ENCODE measurements around the gene ASTL. TPM values are rescaled to one million over a fixed set of nuclear protein-coding genes. Genes with fewer than 3 reads are reported as not detected.

The ASTL gene
- total RNA-seq, 1 donor from 2014 or later, result not detected

GRCh38 chr2:96153991-96154431, 15.7 kb upstream of the ASTL start:
- no peak overlapping the region for H3K27ac ChIP-seq (ENCODE audit: low read depth, low read length)
- H3K4me2 ChIP-seq (ENCODE audit: low read length), result no peak overlapping the region
- H4K20me1 ChIP-seq (ENCODE audit: insufficient read depth, low read length), result no peaks in the 10 kb centered on the region
- no peak for FAIRE-seq
- no peak overlapping the region for H3K27ac Mint-ChIP-seq (ENCODE audit: unreplicated experiment)
- no peaks in the 10 kb centered on the region for H3K36me3 Mint-ChIP-seq (ENCODE audit: low read depth, unreplicated experiment)
- H3K4me1 ChIP-seq (ENCODE audit: insufficient read depth, low read length), result peaks cover 8% of the 10 kb centered on the region
- no peaks in the 10 kb centered on the region for H3K36me3 ChIP-seq (ENCODE audit: insufficient read depth, low read length)
- no peak for DNase-seq (ENCODE audit: low read depth)
- no peaks in the 10 kb centered on the region for H3K4me1 Mint-ChIP-seq (ENCODE audit: low read depth, unreplicated experiment)
- H3K9ac ChIP-seq (ENCODE audit: low read length), result no peak overlapping the region
- no peaks in the 10 kb centered on the region for H3K9me3 ChIP-seq (ENCODE audit: insufficient read depth, low read depth, low read length)
- no peak overlapping the region for H2AFZ ChIP-seq (ENCODE audit: low read depth, low read length)
- no peaks in the 10 kb centered on the region for H3K79me2 ChIP-seq (ENCODE audit: insufficient read depth, low read length)
- H3K4me3 Mint-ChIP-seq (ENCODE audit: unreplicated experiment), result no peak overlapping the region
- H3K4me3 ChIP-seq (ENCODE audit: insufficient read depth, low read depth, low read length), result no peak overlapping the region
- H3K27me3 ChIP-seq (ENCODE audit: insufficient read depth, low read length), result no peaks in the 10 kb centered on the region
- H3K9me3 Mint-ChIP-seq (ENCODE audit: unreplicated experiment), result peaks cover 2% of the 10 kb centered on the region
- TF ChIP-seq CTCF (IDR thresholded peaks at IDR 0.05; ENCODE audit: insufficient read depth, low read depth, low read length) (no peak), EZH2 (IDR thresholded peaks at IDR 0.05; ENCODE audit: insufficient read depth, low read length) (no peak)
- peaks cover 63% of the 10 kb centered on the region for H3K27me3 Mint-ChIP-seq (ENCODE audit: low read depth, unreplicated experiment)

GRCh38 chr2:96153291-96153713, 15.0 kb upstream of the ASTL start:
- no peak overlapping the region for H3K9ac ChIP-seq (ENCODE audit: low read length)
- no peak overlapping the region for H2AFZ ChIP-seq (ENCODE audit: low read depth, low read length)
- Mint-ChIP-seq H3K4me1 (ENCODE audit: low read depth, unreplicated experiment) (peaks cover 1% of the 10 kb centered on the region), H3K9me3 (ENCODE audit: unreplicated experiment) (peaks cover 2% of the 10 kb centered on the region), H3K4me3 (ENCODE audit: unreplicated experiment) (no peak overlapping the region), H3K27ac (ENCODE audit: unreplicated experiment) (no peak overlapping the region), H3K27me3 (ENCODE audit: low read depth, unreplicated experiment) (peaks cover 58% of the 10 kb centered on the region), H3K36me3 (ENCODE audit: low read depth, unreplicated experiment) (no peaks in the 10 kb centered on the region)
- H3K36me3 ChIP-seq (ENCODE audit: insufficient read depth, low read length), result no peaks in the 10 kb centered on the region
- DNase-seq (ENCODE audit: low read depth), result no peak
- H3K4me2 ChIP-seq (ENCODE audit: low read length), result no peak overlapping the region
- no peaks in the 10 kb centered on the region for H4K20me1 ChIP-seq (ENCODE audit: insufficient read depth, low read length)
- no peak overlapping the region for H3K27ac ChIP-seq (ENCODE audit: low read depth, low read length)
- no peaks in the 10 kb centered on the region for H3K79me2 ChIP-seq (ENCODE audit: insufficient read depth, low read length)
- H3K27me3 ChIP-seq (ENCODE audit: insufficient read depth, low read length), result no peaks in the 10 kb centered on the region
- H3K4me3 ChIP-seq (ENCODE audit: insufficient read depth, low read depth, low read length), result no peak overlapping the region
- no peaks in the 10 kb centered on the region for H3K9me3 ChIP-seq (ENCODE audit: insufficient read depth, low read depth, low read length)
- H3K4me1 ChIP-seq (ENCODE audit: insufficient read depth, low read length), result peaks cover 14% of the 10 kb centered on the region
- FAIRE-seq, result no peak
- no peak for TF ChIP-seq EZH2 (IDR thresholded peaks at IDR 0.05; ENCODE audit: insufficient read depth, low read length)
- TF ChIP-seq CTCF (IDR thresholded peaks at IDR 0.05; ENCODE audit: insufficient read depth, low read depth, low read length), result no peak

GRCh38 chr2:96152304-96153161, 14.2 kb upstream of the ASTL start:
- FAIRE-seq, result no peak
- Histone ChIP-seq H4K20me1 (ENCODE audit: insufficient read depth, low read length) (no peaks in the 10 kb centered on the region), H3K4me3 (ENCODE audit: insufficient read depth, low read depth, low read length) (no peak overlapping the region), H3K27ac (ENCODE audit: low read depth, low read length) (no peak overlapping the region), H3K27me3 (ENCODE audit: insufficient read depth, low read length) (no peaks in the 10 kb centered on the region), H3K4me2 (ENCODE audit: low read length) (no peak overlapping the region), H2AFZ (ENCODE audit: low read depth, low read length) (no peak overlapping the region), H3K79me2 (ENCODE audit: insufficient read depth, low read length) (no peaks in the 10 kb centered on the region), H3K4me1 (ENCODE audit: insufficient read depth, low read length) (peaks cover 15% of the 10 kb centered on the region), H3K9ac (ENCODE audit: low read length) (no peak overlapping the region), H3K9me3 (ENCODE audit: insufficient read depth, low read depth, low read length) (no peaks in the 10 kb centered on the region), H3K36me3 (ENCODE audit: insufficient read depth, low read length) (no peaks in the 10 kb centered on the region)
- no peak for DNase-seq (ENCODE audit: low read depth)
- peaks cover 57% of the 10 kb centered on the region for H3K27me3 Mint-ChIP-seq (ENCODE audit: low read depth, unreplicated experiment)
- H3K4me3 Mint-ChIP-seq (ENCODE audit: unreplicated experiment), result peak overlapping the region; percentile 11
- peaks cover 2% of the 10 kb centered on the region for H3K9me3 Mint-ChIP-seq (ENCODE audit: unreplicated experiment)
- peaks cover 4% of the 10 kb centered on the region for H3K4me1 Mint-ChIP-seq (ENCODE audit: low read depth, unreplicated experiment)
- no peaks in the 10 kb centered on the region for H3K36me3 Mint-ChIP-seq (ENCODE audit: low read depth, unreplicated experiment)
- H3K27ac Mint-ChIP-seq (ENCODE audit: unreplicated experiment), result no peak overlapping the region
- TF ChIP-seq CTCF (IDR thresholded peaks at IDR 0.05; ENCODE audit: insufficient read depth, low read depth, low read length) (no peak), EZH2 (IDR thresholded peaks at IDR 0.05; ENCODE audit: insufficient read depth, low read length) (no peak)

All from astrocyte (in vitro differentiated cells and primary cell).